KG1 (cell line): ENCODE measurements around the gene FCRL3.

Experiments used
- DNase-seq: peaks from one replicate; lab custom pipeline; 2025; lab: John Stamatoyannopoulos, UW

The FCRL3 gene

DNA sequence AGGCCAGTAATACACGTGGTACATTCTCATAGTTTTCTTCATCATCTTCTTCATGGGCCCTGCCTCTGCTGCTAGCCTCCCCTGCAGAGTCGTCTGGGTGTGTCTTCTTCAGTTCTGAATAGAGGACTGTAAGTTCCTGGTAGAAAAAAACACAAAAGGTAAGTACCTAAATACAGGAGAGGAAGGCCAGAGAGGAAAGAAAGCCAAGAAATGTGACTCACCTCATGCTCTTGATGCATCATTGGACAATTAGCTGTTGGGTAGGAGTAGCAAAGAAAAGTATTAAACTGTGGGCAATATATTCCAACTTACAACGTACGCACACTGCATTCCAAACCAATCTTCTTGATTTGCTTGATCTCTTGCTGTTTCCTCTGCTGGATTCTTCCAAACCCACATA is 21.8 kb downstream of the FCRL3 start:
- no peak for DNase-seq

DNA sequence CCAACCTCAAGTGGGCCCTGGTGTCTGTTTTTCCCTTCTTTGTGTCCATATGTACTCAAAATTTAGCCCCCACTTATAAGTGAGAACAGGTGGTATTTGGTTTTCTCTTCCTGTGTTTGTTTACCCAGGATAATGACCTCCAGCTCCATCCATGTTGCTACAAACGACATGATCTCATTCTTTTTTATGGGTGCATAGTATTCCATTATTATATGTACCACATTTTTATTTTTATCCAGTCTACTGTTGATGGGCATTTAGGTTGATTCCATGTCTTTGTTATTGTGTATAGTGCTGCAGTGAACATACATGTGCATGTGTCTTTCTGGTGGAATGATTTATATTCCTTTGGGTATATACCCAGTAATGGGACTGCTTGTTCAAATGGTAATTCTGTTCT is 27.6 kb downstream of the FCRL3 start:
- DNase-seq: no peak

DNA sequence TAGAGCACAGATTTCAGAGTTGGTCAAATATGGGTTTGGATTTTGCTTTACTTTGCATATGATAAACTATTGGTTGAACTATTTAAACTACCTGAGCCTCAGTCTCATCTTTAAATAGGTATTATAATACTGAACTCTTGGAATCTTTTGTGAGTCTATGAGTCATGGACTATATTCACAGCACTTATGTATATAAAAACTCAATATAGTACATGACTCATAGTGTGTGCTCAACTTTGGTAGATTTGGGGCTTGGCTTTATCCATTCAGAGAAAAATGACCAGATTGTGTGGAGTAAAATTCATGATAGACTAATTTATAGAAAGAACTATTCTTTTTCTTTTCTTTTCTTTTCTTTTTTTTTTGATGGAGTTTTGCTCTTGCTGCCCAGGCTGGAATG is 28.7 kb downstream of the FCRL3 start:
- no peak for DNase-seq

DNA sequence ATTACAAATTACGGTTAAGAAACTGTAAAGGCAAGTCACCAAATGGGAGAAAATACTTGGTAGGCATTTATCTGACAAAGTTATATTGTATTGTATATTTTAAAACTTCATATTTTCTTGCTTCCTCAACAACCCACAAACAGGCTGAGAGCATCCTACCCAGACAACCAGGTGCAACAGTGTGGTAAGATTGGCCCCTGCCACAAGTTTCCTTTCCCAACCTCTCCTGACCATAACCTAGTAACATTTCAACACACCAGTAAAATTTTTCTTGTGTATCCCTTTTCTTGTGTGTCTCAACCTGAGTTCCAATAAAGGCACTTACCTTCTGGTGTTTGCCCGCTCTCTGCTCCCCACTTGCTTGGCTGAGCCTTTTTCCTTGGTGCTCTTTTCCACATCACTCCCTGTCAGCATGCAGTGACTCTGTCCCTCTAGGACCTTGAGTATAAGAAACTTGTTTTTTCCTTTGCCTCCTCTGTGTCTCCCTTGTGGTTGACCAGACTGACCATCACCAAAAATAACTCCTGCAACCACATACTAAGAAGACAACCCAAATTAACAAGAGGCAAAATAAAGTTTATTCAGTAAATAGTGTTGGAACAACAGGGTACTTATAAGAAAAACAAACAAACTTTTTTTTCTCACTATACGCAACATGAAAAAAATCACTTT is 40.9 kb downstream of the FCRL3 start:
- DNase-seq: no peak

DNA sequence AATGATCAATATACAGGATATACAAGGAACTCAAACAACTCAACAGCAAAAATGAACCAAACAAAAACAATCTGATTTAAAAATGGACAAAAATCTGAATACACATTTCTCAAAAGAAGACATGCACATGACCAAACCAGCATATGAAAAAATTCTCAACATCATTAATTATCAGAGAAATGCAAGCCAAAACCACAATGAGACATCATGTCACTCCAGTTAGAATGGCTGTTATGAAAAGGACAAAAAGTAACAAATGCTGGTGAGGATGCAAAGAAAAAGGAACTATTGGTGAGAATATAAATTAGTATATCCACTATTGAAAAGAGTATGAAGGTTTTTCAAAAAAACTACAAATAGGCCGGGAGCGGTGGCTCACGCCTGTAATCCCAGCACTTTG is 42.0 kb downstream of the FCRL3 start:
- DNase-seq: no peak

DNA sequence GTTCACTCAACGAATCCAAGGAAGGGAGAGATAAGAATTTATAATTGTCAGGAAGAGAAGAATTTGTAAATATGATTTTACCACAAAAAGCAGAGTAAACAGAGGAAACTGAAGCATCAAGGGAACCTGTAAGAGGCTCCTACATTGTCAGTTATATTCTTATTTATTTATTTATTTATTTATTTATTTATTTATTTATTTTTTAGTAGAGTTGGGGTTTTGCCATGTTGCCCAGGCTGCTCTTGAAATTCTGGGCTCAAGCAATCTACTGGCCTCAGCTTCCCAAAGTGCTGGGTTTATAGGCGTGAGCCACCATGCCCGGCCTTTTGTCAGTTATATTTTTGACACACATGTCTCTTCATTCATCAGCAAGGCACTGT is 47.1 kb downstream of the FCRL3 start:
- no peak for DNase-seq

DNA sequence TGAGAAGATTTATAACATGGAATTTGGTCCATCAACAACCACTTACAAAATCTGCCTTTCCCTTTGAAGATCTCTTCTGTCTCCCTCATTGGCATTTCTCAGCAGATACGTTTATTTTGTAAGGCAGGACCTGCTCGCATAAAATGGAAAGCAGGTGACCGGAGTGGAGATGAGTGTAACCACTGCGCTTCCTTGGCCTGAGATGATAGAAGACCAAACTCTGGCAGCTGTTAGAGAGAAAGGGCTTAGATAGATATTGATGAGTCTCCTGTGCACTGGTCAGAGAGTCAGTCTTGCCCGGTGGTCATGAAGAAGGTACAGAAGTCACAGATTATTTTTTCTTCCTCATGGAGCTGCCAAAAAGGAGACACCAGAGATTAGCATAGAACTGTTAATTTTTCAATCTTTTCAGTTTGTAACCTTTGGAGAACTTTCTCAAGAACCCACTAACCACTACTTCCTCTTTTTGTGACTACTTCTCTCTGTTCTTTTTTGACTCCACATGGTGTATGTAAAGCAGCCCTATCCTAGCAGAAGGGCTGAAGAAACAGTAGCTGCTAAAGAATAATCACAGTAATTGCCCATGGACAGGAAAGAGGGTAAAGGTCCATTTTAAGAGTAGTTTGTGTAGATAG is 47.6 kb downstream of the FCRL3 start:
- DNase-seq: peak; percentile 58

DNA sequence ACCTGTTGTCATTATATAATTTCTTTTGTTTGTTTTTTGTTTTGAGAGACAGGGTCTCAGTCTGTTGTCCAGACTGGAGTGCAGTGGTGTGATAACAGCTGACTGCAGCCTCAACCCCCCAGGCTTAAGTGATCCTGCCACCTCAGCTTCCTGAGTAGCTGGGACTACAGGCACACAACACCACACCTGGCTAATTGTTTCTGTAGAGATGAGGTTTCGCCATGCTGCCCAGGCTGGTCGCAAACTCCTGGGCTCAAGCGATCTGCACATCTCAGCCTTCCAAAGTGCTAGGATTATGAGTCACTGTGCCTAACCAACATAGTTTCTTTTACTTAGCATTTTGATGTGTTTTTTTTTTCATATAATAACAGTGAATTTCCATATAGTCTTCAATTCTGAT is 52.3 kb downstream of the FCRL3 start:
- no peak for DNase-seq

DNA sequence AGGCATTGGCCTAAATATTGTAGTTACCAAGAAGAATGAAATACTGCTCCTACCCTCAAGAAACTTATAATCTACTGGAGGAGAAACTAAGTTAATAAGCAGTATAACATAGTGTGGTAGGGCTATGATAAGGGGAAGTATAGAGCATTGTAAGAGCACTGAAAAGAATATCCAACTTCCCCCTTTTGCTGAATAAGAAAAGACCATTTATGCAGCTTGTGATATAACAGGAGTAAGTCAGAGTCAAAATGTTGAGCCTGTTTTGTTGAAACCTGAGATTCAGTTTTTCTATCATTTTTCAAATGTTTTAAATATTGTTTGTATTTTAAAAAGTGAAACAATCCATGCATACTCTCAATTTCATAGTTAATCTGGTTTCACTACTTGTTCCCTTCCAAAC is 54.4 kb downstream of the FCRL3 start:
- DNase-seq: no peak

DNA sequence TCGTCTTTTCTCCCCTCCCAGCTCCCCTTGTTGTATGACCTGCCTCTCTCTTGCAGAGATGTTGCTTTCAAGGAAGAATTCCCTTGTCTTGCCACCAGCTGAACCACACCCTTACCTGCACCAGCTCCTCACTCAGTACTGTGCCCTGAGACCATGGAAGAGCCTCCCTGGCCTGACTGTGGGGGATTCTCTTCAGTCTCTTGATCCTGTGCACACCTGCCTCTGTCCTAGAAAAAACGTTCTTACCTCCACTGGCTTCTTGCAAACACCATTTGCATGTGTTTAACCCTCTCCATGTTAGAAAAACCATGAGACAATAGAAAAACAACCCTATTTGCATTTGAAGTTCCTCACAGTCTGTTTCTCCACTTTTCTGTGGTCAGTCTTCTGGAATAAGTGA is 59.4 kb downstream of the FCRL3 start:
- DNase-seq: no peak

DNA sequence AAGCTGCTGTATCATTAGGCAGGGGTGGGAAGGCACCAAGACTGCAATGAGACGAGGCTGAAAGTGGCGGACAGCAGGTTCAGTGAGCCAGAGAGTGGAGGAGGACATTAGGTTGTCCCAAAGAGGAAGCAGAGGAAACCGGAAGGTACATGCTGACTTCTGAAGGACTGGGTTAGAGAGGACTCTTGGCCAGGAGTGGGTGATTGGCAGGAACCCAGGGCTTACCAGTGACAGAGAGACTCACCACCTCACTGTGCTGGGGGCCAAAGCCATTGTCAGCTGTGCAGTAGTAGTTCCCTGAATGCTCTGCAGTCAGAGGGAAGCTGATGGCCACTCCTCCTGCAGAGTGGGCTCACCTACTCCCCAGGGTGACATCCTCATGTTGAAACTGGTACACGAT is 60.8 kb downstream of the FCRL3 start:
- DNase-seq: no peak

DNA sequence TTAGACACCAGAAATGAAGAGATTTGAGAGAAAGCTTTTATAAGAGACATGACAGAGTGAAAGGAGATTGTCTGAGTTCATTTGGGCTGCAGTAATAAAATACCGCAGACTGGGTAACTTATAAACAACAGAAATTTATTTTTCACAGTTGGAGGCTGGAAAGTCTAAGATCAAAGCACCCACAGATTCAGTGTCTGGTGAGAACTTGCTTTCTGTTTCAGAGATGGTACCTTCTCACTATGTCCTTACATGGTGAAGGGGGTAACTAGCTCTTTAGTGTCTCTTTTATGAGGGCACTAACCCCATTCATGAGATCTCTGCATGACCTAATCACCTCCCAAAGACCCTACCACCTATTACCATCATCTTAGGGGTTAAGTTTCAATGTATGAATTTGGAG is 71.8 kb downstream of the FCRL3 start:
- DNase-seq: no peak
